ENCODE results near the gene CTBS. TPM values are rescaled to one million over a fixed set of nuclear protein-coding genes. Genes with fewer than 3 reads are reported as not detected.

The CTBS gene
- total RNA-seq, 1 experiment from 2014 or later, result 5.4 TPM

- Mint-ChIP-seq H3K4me1 (ENCODE audit: low read depth, unreplicated experiment) (no peaks in the 10 kb centered on the region), H3K4me3 (ENCODE audit: unreplicated experiment) (no peak overlapping the region), H3K27me3 (ENCODE audit: insufficient read depth, unreplicated experiment) (no peaks in the 10 kb centered on the region), H3K36me3 (ENCODE audit: insufficient read depth, unreplicated experiment) (no peaks in the 10 kb centered on the region), H3K27ac (ENCODE audit: unreplicated experiment) (no peak overlapping the region), H3K9me3 (ENCODE audit: unreplicated experiment) (peaks cover 13% of the 10 kb centered on the region)
- H3K4me3 ChIP-seq (ENCODE audit: low read depth, low read length), result no peak overlapping the region
- no peak for TF ChIP-seq CTCF (IDR thresholded peaks at IDR 0.05; ENCODE audit: insufficient read depth in 1 of 2, low read depth in 1 of 2, low read length in 1 of 2, severe bottlenecking in 1 of 2, unreplicated experiment in 1 of 2)
- H3K9me3 ChIP-seq, result no peaks in the 10 kb centered on the region
- intact Hi-C loops (cut with micrococcal nuclease; ENCODE audit: unreplicated experiment), result no loop called here
- DNase-seq, result no peak
- no peaks in the 10 kb centered on the region for H3K27me3 ChIP-seq (replicated peaks; ENCODE audit: control insufficient read depth, insufficient read depth, low read length)
- H3K4me1 ChIP-seq, result no peaks in the 10 kb centered on the region
- BruUV-seq (replicated peaks), result no TSS peak
- ChIA-PET CTCF (no interaction called here), POLR2A (no interaction called here)
- no peaks in the 10 kb centered on the region for H3K36me3 ChIP-seq (ENCODE audit: control insufficient read depth, insufficient read depth, low read length)
These were observed 37.6 kb upstream of the CTBS start for GRCh38 chr1:84611796-84612195.

GRCh38 chr1:84611091-84611490, 36.9 kb upstream of the CTBS start:
- no peak for TF ChIP-seq CTCF (IDR thresholded peaks at IDR 0.05; ENCODE audit: insufficient read depth in 1 of 2, low read depth in 1 of 2, low read length in 1 of 2, severe bottlenecking in 1 of 2, unreplicated experiment in 1 of 2)
- POLR2A ChIA-PET, result no interaction called here
- no peaks in the 10 kb centered on the region for H3K36me3 Mint-ChIP-seq (ENCODE audit: insufficient read depth, unreplicated experiment)
- H3K4me1 ChIP-seq, result no peaks in the 10 kb centered on the region
- peaks cover 20% of the 10 kb centered on the region for H3K9me3 Mint-ChIP-seq (ENCODE audit: unreplicated experiment)
- H3K4me1 Mint-ChIP-seq (ENCODE audit: low read depth, unreplicated experiment), result no peaks in the 10 kb centered on the region
- no peaks in the 10 kb centered on the region for H3K27me3 ChIP-seq (replicated peaks; ENCODE audit: control insufficient read depth, insufficient read depth, low read length)
- H3K36me3 ChIP-seq (ENCODE audit: control insufficient read depth, insufficient read depth, low read length), result no peaks in the 10 kb centered on the region
- H3K27me3 Mint-ChIP-seq (ENCODE audit: insufficient read depth, unreplicated experiment), result no peaks in the 10 kb centered on the region
- CTCF ChIA-PET, result no interaction called here
- H3K4me3 Mint-ChIP-seq (ENCODE audit: unreplicated experiment), result no peak overlapping the region
- no peak overlapping the region for H3K4me3 ChIP-seq (ENCODE audit: low read depth, low read length)
- intact Hi-C loops (cut with micrococcal nuclease; ENCODE audit: unreplicated experiment), result no loop called here
- no peaks in the 10 kb centered on the region for H3K9me3 ChIP-seq
- no TSS peak for BruUV-seq (replicated peaks)
- no peak for DNase-seq
- H3K27ac Mint-ChIP-seq (ENCODE audit: unreplicated experiment), result no peak overlapping the region

GRCh38 chr1:84606977-84607376, 32.7 kb upstream of the CTBS start:
- Histone ChIP-seq H3K27me3 (replicated peaks; ENCODE audit: control insufficient read depth, insufficient read depth, low read length) (no peaks in the 10 kb centered on the region), H3K4me1 (no peaks in the 10 kb centered on the region), H3K36me3 (ENCODE audit: control insufficient read depth, insufficient read depth, low read length) (no peaks in the 10 kb centered on the region), H3K9me3 (peaks cover 4% of the 10 kb centered on the region; the same call in 1 of the 2 replicates), H3K4me3 (ENCODE audit: low read depth, low read length) (no peak overlapping the region)
- TF ChIP-seq CTCF (IDR thresholded peaks at IDR 0.05; ENCODE audit: insufficient read depth in 1 of 2, low read depth in 1 of 2, low read length in 1 of 2, severe bottlenecking in 1 of 2, unreplicated experiment in 1 of 2), result no peak
- intact Hi-C loops (cut with micrococcal nuclease; ENCODE audit: unreplicated experiment), result no loop called here
- Mint-ChIP-seq H3K27me3 (ENCODE audit: insufficient read depth, unreplicated experiment) (no peaks in the 10 kb centered on the region), H3K36me3 (ENCODE audit: insufficient read depth, unreplicated experiment) (no peaks in the 10 kb centered on the region), H3K9me3 (ENCODE audit: unreplicated experiment) (peaks cover 24% of the 10 kb centered on the region), H3K4me3 (ENCODE audit: unreplicated experiment) (no peak overlapping the region), H3K4me1 (ENCODE audit: low read depth, unreplicated experiment) (no peaks in the 10 kb centered on the region), H3K27ac (ENCODE audit: unreplicated experiment) (no peak overlapping the region)
- POLR2A ChIA-PET, result no interaction called here
- BruUV-seq (replicated peaks), result no TSS peak
- no peak for DNase-seq
- CTCF ChIA-PET, result no interaction called here

Measured in Caco-2 (cell line).